KG1 (cell line): ENCODE measurements around the gene SLC35A4.
"Not testable (repeated sequence)": the region's sequence is repeated elsewhere in the genome, so short reads cannot be mapped to it uniquely, and the experiment has no call there.

ENCODE experiments used
- DNase-seq: peaks from one replicate; lab custom pipeline; 2025; lab: John Stamatoyannopoulos, UW

Gene SLC35A4

GRCh38 chr5:140590861-140591260 is 26.2 kb downstream of the SLC35A4 start:
- no peak for DNase-seq

- DNase-seq, result no peak
Observed at GRCh38 chr5:140591747-140592372, 27.2 kb downstream of the SLC35A4 start.

GRCh38 chr5:140593070-140593469 is 28.4 kb downstream of the SLC35A4 start:
- not testable (repeated sequence) for DNase-seq

GRCh38 chr5:140594169-140594568 is 29.5 kb downstream of the SLC35A4 start:
- DNase-seq, result no peak

GRCh38 chr5:140595538-140596300 is 31.1 kb downstream of the SLC35A4 start:
- peak; percentile 1 for DNase-seq

- no peak for DNase-seq
Observed at GRCh38 chr5:140596321-140596741, 31.7 kb downstream of the SLC35A4 start.

GRCh38 chr5:140598836-140599235 is 34.2 kb downstream of the SLC35A4 start:
- no peak for DNase-seq

GRCh38 chr5:140600096-140600495 is 35.5 kb downstream of the SLC35A4 start:
- no peak for DNase-seq

GRCh38 chr5:140602147-140602546 is 37.5 kb downstream of the SLC35A4 start:
- no peak for DNase-seq

GRCh38 chr5:140603446-140603698 is 38.7 kb downstream of the SLC35A4 start:
- DNase-seq, result not testable (repeated sequence)

- no peak for DNase-seq
Observed at GRCh38 chr5:140603734-140604133, 39.1 kb downstream of the SLC35A4 start.

- DNase-seq, result no peak
Observed at GRCh38 chr5:140605879-140606278, 41.3 kb downstream of the SLC35A4 start.

- DNase-seq, result no peak
Observed at GRCh38 chr5:140607031-140607430, 42.4 kb downstream of the SLC35A4 start.

GRCh38 chr5:140608722-140609121 is 44.1 kb downstream of the SLC35A4 start:
- no peak for DNase-seq

- no peak for DNase-seq
Observed at GRCh38 chr5:140609126-140609525, 44.5 kb downstream of the SLC35A4 start.

GRCh38 chr5:140611020-140611521 is 46.4 kb downstream of the SLC35A4 start:
- DNase-seq, result no peak
